Heart right ventricle (tissue), 16 donors: ENCODE data around the gene HAUS2. TPM values are rescaled to one million over a fixed set of nuclear protein-coding genes. Genes with fewer than 3 reads are reported as not detected.

Source experiments
- ATAC-seq, 8 donors: fragments of 200-7000 bp; cut with Tn5 transposase; one replicate each; pipeline ENCODE4 v1.9.1; 2020; ENCODE audit warnings: mild to moderate bottlenecking in 8 of 8, moderate library complexity in 8 of 8, moderate number of reproducible peaks in 1 of 8
- DNase-seq, 2 donors: peaks; one replicate each; pipeline ENCODE4 v3.0.0-alpha.2; 2020
- H3K27ac ChIP-seq, 10 donors: fragments of 200-600 bp; sonication (generic) in 2 of 10; one replicate each; pipeline versions ENCODE4 v1.5.0 to v1.8.0; 2020 to 2022; ENCODE audit warnings: mild to moderate bottlenecking in 3 of 10
- H3K27me3 ChIP-seq, 7 donors: fragments of 200-600 bp; one replicate each; pipeline ENCODE4 v1.8.0; 2021 to 2022; ENCODE audit warnings: mild to moderate bottlenecking in 2 of 7
- H3K36me3 ChIP-seq, 9 donors: fragments of 200-600 bp; sonication (generic) in 1 of 9; one replicate each; pipeline versions ENCODE4 v1.5.0 to v1.8.0; 2020 to 2022; ENCODE audit warnings: mild to moderate bottlenecking in 2 of 9
- H3K4me1 ChIP-seq, 9 donors: fragments of 200-600 bp; sonication (generic) in 1 of 9; one replicate each; pipeline versions ENCODE4 v1.5.0 to v1.8.0; 2020 to 2022; ENCODE audit warnings: mild to moderate bottlenecking in 4 of 9
- H3K4me3 ChIP-seq, 10 donors: fragments of 200-600 bp; sonication (generic) in 2 of 10; one replicate each; pipeline versions ENCODE4 v1.5.0 to v1.8.0; 2020 to 2022; ENCODE audit warnings: mild to moderate bottlenecking in 7 of 10, moderate library complexity in 2 of 10
- H3K9me3 ChIP-seq, 11 donors: fragments of 200-600 bp in 10 of 11; sonication (generic) in 2 of 11; one replicate each; pipeline versions ENCODE4 v1.5.0 to v1.8.0; 2013 to 2022; ENCODE audit warnings: mild to moderate bottlenecking in 2 of 11, control low read depth in 1 of 11, moderate library complexity in 1 of 11
- CTCF ChIP-seq, 9 donors: fragments of 200-600 bp; sonication (generic) in 2 of 9; IDR thresholded peaks; one replicate each; pipeline versions ENCODE4 v1.5.0 to v1.8.0; 2021 to 2022; ENCODE audit warnings: antibody characterized with exemption in 9 of 9, mild to moderate bottlenecking in 5 of 9, moderate library complexity in 1 of 9
- WGBS, 2 donors: extraction: QIAGEN DNeasy Blood & Tissue Kit; methylation state at CpG; one replicate each; pipeline ENCODE4 v1.1.7; 2013; ENCODE audit warnings: inconsistent platforms in 1 of 2; 5-methylcytosine and 5-hydroxymethylcytosine counted together
- intact Hi-C, 10 donors: fragments of 100-400 bp; cut with DNase I; formaldehyde crosslinking; loops; one replicate each; pipeline versions ENCODE4 v1.11.1 to v1.14.2; 2022
- polyA plus RNA-seq, 2 donors: library from polyadenylated mRNA; stranded (reverse); fragments of 200-250 nt; gene quantifications; one replicate each; pipeline ENCODE4 v1.2.3, GENCODE V29; 2013
- total RNA-seq, 10 donors: library from RNA; stranded (reverse); fragmentation: NEBNext Ultra II Directional in 3 of 10; extraction: Animal tissue kit (Norgen Biotek cat#: 25700) in 3 of 10; gene quantifications; one replicate each; pipeline versions ENCODE4 v1.2.1 to v1.2.4, GENCODE V29; 2021 to 2023
- donor health status: Arrhythmogenic right ventricular cardiomyopathy.
- donor health status: ischemic (EF 13 %, LVEDD 7.1; RV severe dilation, severe dysfunction).
- donor health status: healthy with polysubstance abuse.
- donor health status: DM: no; HTN: yes; CAD: no.
- donor health status: DM: no; HTN: no; CAD: no.
- donor health status: ischemic (EF 25% LVEDD 6.9; RV normal size, moderate dysfunction).
- donor health status: ischemic (EF 25% LVEDD 5.7; RV mildly dilated, moderate dysfunction).
- donor health status: healthy.
- donor health status: DM: yes; HTN: yes; CAD: no.
- donor health status: Ischemic cardiomyopathy.
- donor health status: ischemic (EF 35%, LVEDD 5.7; RV mildly dilated, moderate dysfunction).
- donor health status: nonischemic (EF 11% LVEDD 7.7; RV severe dilation, severe dysfunction).
- donor health status: DM: yes; HTN: yes; CAD: no.
- donor health status: PGD.
- donor health status: ischemic (EF 29% LVEDD 5.4; RV normal size, mild dysfunction).
- donor health status: nonischemic (EF 23%, LVEDD 6.1; RV moderate dilation, normal function).

HAUS2 gene
- total and polyA plus RNA-seq, 12 donors: 5.5 to 17.0 (median 10.8) TPM

- Histone ChIP-seq H3K9me3 (no peaks in the 10 kb centered on the region), H3K4me3 (peak overlapping the region in 5 of 10 donors; percentile 0 to 18 (median 6)), H3K27me3 (no peaks in the 10 kb centered on the region), H3K36me3 (peaks cover 0 to 64% (median 7%) of the 10 kb centered on the region in 9 donors), H3K4me1 (peaks cover 11 to 51% (median 35%) of the 10 kb centered on the region in 9 donors), H3K27ac (peak overlapping the region in 8 of 10 donors; percentile 9 to 82 (median 42))
- ATAC-seq (peak in 1 of 8 donors; percentile 5), DNase-seq (no peak)
- no peak for TF ChIP-seq CTCF (IDR thresholded peaks at IDR 0.05)
- intact Hi-C loops: no loop called here
- WGBS, 2 donors: 90 to 95% methylated on average over 4 of the region's 4 CpGs
Observed at GRCh38 chr15:42510258-42511006, 38.2 kb upstream of the HAUS2 start.

GRCh38 chr15:42511007-42511391 is 37.6 kb upstream of the HAUS2 start:
- H3K27ac ChIP-seq: peak overlapping the region in 9 of 10 donors; percentile 9 to 82 (median 42)
- 41 to 63% methylated on average over 4 of the region's 4 CpGs for WGBS, 2 donors
- peaks cover 11 to 49% (median 35%) of the 10 kb centered on the region in 9 donors for H3K4me1 ChIP-seq
- peak in 5 of 8 donors; percentile 22 to 70 (median 46) for ATAC-seq
- TF ChIP-seq CTCF (IDR thresholded peaks at IDR 0.05): no peak
- peak overlapping the region in 5 of 10 donors; percentile 0 to 18 (median 6) for H3K4me3 ChIP-seq
- H3K36me3 ChIP-seq: peaks cover 0 to 70% (median 11%) of the 10 kb centered on the region in 9 donors
- intact Hi-C loops: no loop called here
- H3K27me3 ChIP-seq: no peaks in the 10 kb centered on the region
- no peak for DNase-seq
- H3K9me3 ChIP-seq: no peaks in the 10 kb centered on the region

- no peak for TF ChIP-seq CTCF (IDR thresholded peaks at IDR 0.05)
- 82 to 95% methylated on average over 2 of the region's 2 CpGs for WGBS, 2 donors
- Histone ChIP-seq H3K4me1 (no peaks in the 10 kb centered on the region), H3K27me3 (no peaks in the 10 kb centered on the region), H3K36me3 (peaks cover 0 to 96% (median 29%) of the 10 kb centered on the region in 9 donors), H3K27ac (no peak overlapping the region), H3K9me3 (no peaks in the 10 kb centered on the region), H3K4me3 (no peak overlapping the region)
- ATAC-seq (no peak), DNase-seq (no peak)
- intact Hi-C loops: no loop called here
Observed at GRCh38 chr15:42523331-42523730, 25.3 kb upstream of the HAUS2 start.

GRCh38 chr15:42528970-42529369 is 19.7 kb upstream of the HAUS2 start:
- Histone ChIP-seq H3K9me3 (no peaks in the 10 kb centered on the region), H3K36me3 (peaks cover 0 to 97% (median 42%) of the 10 kb centered on the region in 9 donors), H3K4me3 (no peak overlapping the region), H3K27me3 (no peaks in the 10 kb centered on the region), H3K4me1 (no peaks in the 10 kb centered on the region), H3K27ac (no peak overlapping the region)
- intact Hi-C loops: no loop called here
- 96 to 97% methylated on average over 3 of the region's 3 CpGs for WGBS, 2 donors
- no peak for DNase-seq
- TF ChIP-seq CTCF (IDR thresholded peaks at IDR 0.05): no peak
- ATAC-seq: no peak
